Common myeloid progenitor, CD34-positive (primary cell): ENCODE results near the gene FRMD4A.
"Not testable (repeated sequence)": the region's sequence is repeated elsewhere in the genome, so short reads cannot be mapped to it uniquely, and the experiment has no call there.

Source experiments
- CTCF ChIA-PET: fragments of 350-600 bp; sonication (Branson Sonifier 250); formaldehyde crosslinking; loops from one replicate; lab custom pipeline; 2021; ENCODE audit warnings: antibody characterized with exemption; lab: Charles Lee
- POLR2A ChIA-PET: fragments of 350-600 bp; sonication (Branson Sonifier 250); formaldehyde crosslinking; loops from one replicate; lab custom pipeline; 2021; ENCODE audit warnings: antibody characterized with exemption; lab: Charles Lee
- DNase-seq, 3 donors: peaks; one replicate each; pipeline versions ENCODE4 v3.0.0 to v3.0.0-alpha.2; 2013
- H3K27ac ChIP-seq, 2 experiments: 1 replicate in 1 of 2; 2 replicates in 1 of 2; pipeline ENCODE4 v1.7.0; 2013; ENCODE audit warnings: inconsistent platforms in 2 of 2, low read length in 2 of 2, mild to moderate bottlenecking in 2 of 2, low read depth in 1 of 2, moderate library complexity in 1 of 2; ENCODE audit not compliant: severe bottlenecking in 2 of 2, insufficient read depth in 1 of 2, poor library complexity in 1 of 2
- H3K27me3 ChIP-seq, 5 experiments: replicated peaks in 2 of 5; 1 replicate in 3 of 5; 2 replicates in 2 of 5; pipeline versions ENCODE4 v1.6.1 to v1.7.0; 2013; ENCODE audit warnings: low read length in 4 of 5, mild to moderate bottlenecking in 2 of 5, moderate library complexity in 2 of 5, inconsistent platforms in 1 of 5; ENCODE audit not compliant: insufficient read depth in 5 of 5, control insufficient read depth in 4 of 5
- H3K36me3 ChIP-seq, 4 experiments: 1 replicate in 2 of 4; 2 replicates in 2 of 4; pipeline versions ENCODE4 v1.6.1 to v1.7.0; 2013; ENCODE audit warnings: low read length in 3 of 4, control low read depth in 1 of 4, mild to moderate bottlenecking in 1 of 4; ENCODE audit not compliant: control insufficient read depth in 4 of 4, insufficient read depth in 4 of 4
- H3K4me1 ChIP-seq, 4 experiments: 1 replicate in 3 of 4; 2 replicates in 1 of 4; pipeline versions ENCODE4 v1.6.1 to v1.7.1; 2013; ENCODE audit warnings: low read length in 3 of 4, mild to moderate bottlenecking in 3 of 4, control low read depth in 1 of 4, inconsistent platforms in 1 of 4, moderate library complexity in 1 of 4; ENCODE audit not compliant: control insufficient read depth in 4 of 4, insufficient read depth in 4 of 4; ENCODE audit errors: control extremely low read depth in 1 of 4
- H3K4me3 ChIP-seq, 7 experiments: 1 replicate in 4 of 7; 2 replicates in 3 of 7; pipeline versions ENCODE4 v1.5.1 to v1.7.0; 2013; ENCODE audit warnings: mild to moderate bottlenecking in 7 of 7, low read length in 6 of 7, moderate library complexity in 6 of 7, inconsistent platforms in 2 of 7, low read depth in 2 of 7, control low read depth in 1 of 7; ENCODE audit not compliant: insufficient read depth in 4 of 7, control insufficient read depth in 1 of 7; ENCODE audit errors: extremely low read depth in 1 of 7
- H3K9me3 ChIP-seq, 5 experiments: 1 replicate in 4 of 5; 2 replicates in 1 of 5; pipeline versions ENCODE4 v1.6.1 to v1.7.1; 2013; ENCODE audit warnings: low read length in 4 of 5, mild to moderate bottlenecking in 2 of 5, inconsistent platforms in 1 of 5, low read depth in 1 of 5, moderate library complexity in 1 of 5; ENCODE audit not compliant: control insufficient read depth in 4 of 5, insufficient read depth in 2 of 5; ENCODE audit errors: control extremely low read depth in 1 of 5
- WGBS: methylation state at CpG from one replicate; pipeline ENCODE4 v1.1.5; 2013; ENCODE audit not compliant: insufficient coverage; 5-methylcytosine and 5-hydroxymethylcytosine counted together

FRMD4A gene

DNA sequence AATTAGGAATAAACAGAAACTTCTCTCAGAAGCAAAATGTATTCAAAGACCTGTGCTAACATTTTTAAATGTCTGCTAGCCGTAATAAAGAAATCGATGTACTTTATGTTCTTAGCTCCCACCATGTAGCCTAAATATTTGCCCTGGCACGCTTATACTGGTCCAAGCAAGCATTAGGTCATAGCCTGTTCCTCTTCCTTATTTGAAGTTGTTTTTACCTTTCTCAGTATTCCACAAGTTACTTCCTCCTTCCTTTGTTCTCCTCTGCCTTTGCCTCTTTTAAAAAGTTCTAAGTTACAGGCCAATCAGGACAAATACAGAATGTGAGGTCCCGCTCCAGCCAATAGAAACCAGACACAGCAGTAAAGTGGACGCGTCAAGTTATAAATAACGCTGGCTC lies 288.7 kb downstream of the FRMD4A start:
- H3K36me3 ChIP-seq, H3K27ac ChIP-seq, DNase-seq, H3K4me3 ChIP-seq, H3K9me3 ChIP-seq, H3K4me1 ChIP-seq, POLR2A ChIA-PET, H3K27me3 ChIP-seq: not testable (repeated sequence)
- CTCF ChIA-PET, result interaction anchor here (0.6 kb wide), 1 partner anchor 252 kb away, joined by 3 read pairs; no protein-coding TSS in a partner anchor
- WGBS, result 96% methylated on average over 7 of the region's 7 CpGs

DNA sequence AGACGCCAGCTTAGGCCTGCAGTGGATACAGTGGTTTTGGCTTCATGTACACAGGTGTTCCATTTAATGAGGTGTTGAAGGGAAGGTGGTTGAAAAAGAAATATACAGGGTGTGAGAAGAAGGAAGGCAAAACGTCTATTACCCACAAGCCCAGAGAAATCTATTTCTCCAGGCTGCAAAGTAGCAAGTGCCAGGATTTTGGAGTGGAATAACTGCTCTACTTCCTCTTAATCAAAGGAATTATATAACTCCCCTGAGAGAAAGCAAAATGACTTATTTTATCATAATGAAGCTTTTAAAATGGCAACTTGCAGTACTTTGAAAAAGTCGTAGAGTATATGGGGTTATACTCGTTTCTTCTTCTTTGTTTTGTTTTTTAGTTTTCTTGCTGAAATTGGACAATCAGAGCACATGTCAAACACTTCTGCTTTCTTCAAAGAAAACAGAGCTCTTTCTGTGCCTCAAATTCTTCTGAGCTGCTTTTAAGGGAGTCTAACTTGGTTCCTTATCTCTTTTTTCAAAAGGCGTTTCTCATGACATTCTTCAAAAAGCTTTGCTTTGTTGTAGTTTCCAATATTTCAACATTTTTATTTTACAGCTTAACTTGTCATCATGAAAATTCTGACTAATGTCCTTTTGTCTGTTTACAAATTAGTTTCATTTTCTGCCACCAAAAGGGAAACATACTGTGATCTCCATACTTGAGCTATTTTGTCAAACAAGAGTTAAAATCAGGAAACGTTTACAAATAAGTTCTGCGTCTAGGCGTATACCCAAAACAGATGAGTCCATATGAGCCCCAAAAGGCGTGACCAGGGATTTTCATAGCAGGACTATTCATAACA lies 289.7 kb downstream of the FRMD4A start:
- Histone ChIP-seq H3K4me1 (no peaks in the 10 kb centered on the region), H3K36me3 (no peaks in the 10 kb centered on the region), H3K27ac (no peak overlapping the region), H3K27me3 (no peaks in the 10 kb centered on the region), H3K4me3 (no peak overlapping the region), H3K9me3 (no peaks in the 10 kb centered on the region)
- CTCF ChIA-PET, result interaction anchor here (1.1 kb wide), 1 partner anchor 12 kb away, joined by 3 read pairs; no protein-coding TSS in a partner anchor
- DNase-seq, result peak in 2 of 3 donors; percentile 9 to 15
- POLR2A ChIA-PET, result no interaction called here
- 56% methylated on average over 5 of the region's 9 CpGs for WGBS

DNA sequence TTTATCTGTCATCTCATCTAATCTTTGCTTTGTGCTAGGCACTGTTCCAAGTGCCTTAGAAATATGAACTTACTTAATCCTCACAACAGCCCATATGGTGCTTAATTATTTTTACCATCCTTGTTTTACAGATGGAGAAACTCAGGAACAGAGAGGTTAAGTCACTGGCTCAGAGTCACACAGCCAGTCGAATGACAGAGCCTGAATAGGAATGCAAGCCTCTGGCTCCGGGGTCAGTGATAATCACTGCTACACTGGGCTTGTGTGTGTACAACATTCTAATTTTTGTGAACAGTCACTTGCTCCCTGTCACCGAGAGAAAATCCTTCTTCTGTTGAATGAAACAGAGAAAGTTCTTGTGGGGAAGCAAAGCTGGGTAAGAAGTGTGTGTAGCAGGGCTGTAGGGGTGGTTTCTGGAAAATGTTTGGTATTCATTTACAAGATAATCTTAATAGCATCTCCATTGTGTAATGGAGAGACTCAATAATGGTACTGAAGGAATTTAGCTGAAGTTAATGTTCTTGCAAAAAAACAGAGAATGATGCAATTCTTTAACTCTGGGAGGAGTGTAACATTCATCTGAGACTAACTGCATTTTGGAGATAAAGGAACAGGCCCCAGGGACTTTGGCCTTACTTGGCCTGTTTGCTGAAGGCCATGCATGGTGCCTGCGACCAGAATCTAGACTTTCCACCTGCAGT lies 290.6 kb downstream of the FRMD4A start:
- DNase-seq, result no peak
- no peak overlapping the region for H3K4me3 ChIP-seq
- WGBS, result 99% methylated on average over 4 of the region's 4 CpGs
- CTCF ChIA-PET, result interaction anchor here (1.1 kb wide), 1 partner anchor 13 kb away, joined by 3 read pairs; no protein-coding TSS in a partner anchor
- no peaks in the 10 kb centered on the region for H3K36me3 ChIP-seq
- no peaks in the 10 kb centered on the region for H3K4me1 ChIP-seq
- H3K27ac ChIP-seq, result no peak overlapping the region
- H3K27me3 ChIP-seq, result peaks cover 0 to under 1% (median 0%) of the 10 kb centered on the region in 5 experiments
- POLR2A ChIA-PET, result no interaction called here
- no peaks in the 10 kb centered on the region for H3K9me3 ChIP-seq

GRCh38 chr10:14036233-14036632 lies 294.5 kb downstream of the FRMD4A start:
- no peaks in the 10 kb centered on the region for H3K36me3 ChIP-seq
- peaks cover 0 to 13% (median 0%) of the 10 kb centered on the region in 5 experiments for H3K27me3 ChIP-seq
- WGBS, result 81% methylated on average over 6 of the region's 7 CpGs
- no peak overlapping the region for H3K4me3 ChIP-seq
- POLR2A ChIA-PET, result no interaction called here
- CTCF ChIA-PET, result no interaction called here
- H3K27ac ChIP-seq, result no peak overlapping the region
- H3K4me1 ChIP-seq, result no peaks in the 10 kb centered on the region
- H3K9me3 ChIP-seq, result no peaks in the 10 kb centered on the region
- no peak for DNase-seq

DNA sequence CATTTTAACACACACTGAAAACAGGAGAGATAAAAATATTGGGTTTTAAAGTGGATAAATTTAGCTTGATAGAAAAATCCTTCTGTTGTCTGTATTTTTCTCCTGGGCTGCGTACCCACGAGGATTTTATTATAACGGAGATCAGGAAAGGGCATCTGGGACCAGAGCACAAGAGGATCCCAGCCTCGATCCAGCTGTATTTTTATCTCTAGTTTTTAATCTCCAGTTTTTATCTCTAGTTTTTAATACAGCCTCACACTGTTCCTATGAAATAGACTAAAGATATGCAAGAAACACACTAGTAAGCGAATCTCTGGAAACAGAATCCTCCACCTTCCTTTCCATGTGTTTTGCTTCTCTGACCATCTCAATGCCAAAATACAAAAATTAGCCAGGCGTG lies 295.2 kb downstream of the FRMD4A start:
- Histone ChIP-seq H3K4me1 (no peaks in the 10 kb centered on the region), H3K27me3 (peaks cover 0 to 15% (median 0%) of the 10 kb centered on the region in 5 experiments), H3K9me3 (no peaks in the 10 kb centered on the region), H3K4me3 (no peak overlapping the region), H3K36me3 (no peaks in the 10 kb centered on the region), H3K27ac (no peak overlapping the region)
- no peak for DNase-seq
- CTCF ChIA-PET, result interaction anchor here (0.7 kb wide), 1 partner anchor 1226 kb away, joined by 3 read pairs; no protein-coding TSS in a partner anchor
- WGBS, result 75% methylated on average over 3 of the region's 6 CpGs
- POLR2A ChIA-PET, result no interaction called here

DNA sequence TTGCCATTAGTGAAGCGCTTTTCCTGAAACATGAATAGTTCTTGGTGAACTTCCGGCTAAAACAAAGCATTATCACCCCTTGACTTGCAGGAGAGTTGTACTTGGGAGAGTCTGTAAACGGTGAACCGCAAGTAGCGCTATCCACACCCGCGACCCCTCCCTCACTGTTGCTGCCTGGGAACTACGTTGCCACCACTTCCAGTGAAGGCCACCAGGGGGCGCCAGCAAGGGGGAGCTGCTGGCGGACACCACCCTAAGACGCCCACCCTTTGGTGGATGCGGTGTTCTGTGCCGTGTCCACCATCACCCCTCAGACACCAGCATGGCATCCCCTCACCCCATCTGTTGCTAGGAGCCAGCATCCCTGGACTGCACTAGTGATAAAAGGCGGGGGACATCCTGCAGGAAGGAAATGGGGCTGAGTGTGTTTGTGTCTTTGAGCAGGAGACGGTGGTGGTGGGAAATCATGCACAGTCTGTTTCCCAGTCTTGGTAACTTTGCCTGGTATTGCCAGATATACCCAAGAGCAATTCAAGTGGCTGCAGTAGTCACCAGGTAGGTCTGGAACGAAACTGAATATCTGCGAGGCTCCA lies 298.2 kb downstream of the FRMD4A start:
- POLR2A ChIA-PET, result no interaction called here

More for the DNA sequence above, 298.2 kb downstream of the FRMD4A start:
- Histone ChIP-seq H3K9me3 (no peaks in the 10 kb centered on the region), H3K4me3 (no peak overlapping the region), H3K27ac (no peak overlapping the region), H3K4me1 (no peaks in the 10 kb centered on the region), H3K27me3 (peaks cover 0 to 25% (median 3%) of the 10 kb centered on the region in 5 experiments), H3K36me3 (no peaks in the 10 kb centered on the region)
- DNase-seq, result peak in 2 of 3 donors; percentile 17 to 20
- CTCF ChIA-PET, result interaction anchor here (1.5 kb wide), 1 partner anchor 13 kb away, joined by 3 read pairs; no protein-coding TSS in a partner anchor
- WGBS, result 45% methylated on average over 9 of the region's 17 CpGs
